A673 (cell line): ENCODE results near the gene VPS26C.

Experiments used
- CTCF ChIP-seq: fragments of 300-800, 200-600 bp; sonication (generic); conservative IDR thresholded peaks from 2 replicates; pipeline ENCODE4 v1.5.1; 2017; ENCODE audit warnings: low read depth, mild to moderate bottlenecking, antibody characterized with exemption, low read length, moderate library complexity, mixed read lengths
- EZH2 ChIP-seq: fragments of 200-600 bp; sonication (generic); IDR thresholded peaks from 2 replicates; pipeline ENCODE4 v1.6.1; 2017; ENCODE audit warnings: borderline replicate concordance, low read depth, mild to moderate bottlenecking, mixed read lengths, antibody characterized with exemption, low read length; ENCODE audit not compliant: poor library complexity, severe bottlenecking

DNA sequence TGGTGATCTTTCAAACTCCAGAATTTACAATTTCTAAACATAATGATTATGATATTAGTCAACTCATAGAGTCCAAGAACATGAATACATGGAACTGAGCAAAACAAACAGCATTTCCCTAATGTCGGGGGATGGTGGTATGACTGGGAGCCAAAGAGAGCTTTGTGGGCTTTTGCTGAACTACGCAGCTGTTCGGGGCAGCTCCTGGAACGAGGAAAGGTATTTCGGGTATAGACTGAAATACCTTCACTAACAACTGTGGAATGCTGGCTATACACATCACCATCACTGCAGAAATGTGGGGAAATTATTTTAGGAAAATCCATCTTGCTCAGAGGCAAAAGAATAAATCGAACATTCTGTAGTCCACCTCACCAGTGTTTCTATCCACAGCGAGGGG, 30.2 kb upstream of the VPS26C start:
- TF ChIP-seq CTCF (no peak), EZH2 (no peak)
